ENCODE data around the gene MECP2. TPM values are rescaled to one million over a fixed set of nuclear protein-coding genes. Genes with fewer than 3 reads are reported as not detected.

Gene MECP2
- total and polyA plus RNA-seq, 2 experiments from 2014 or later, result 18.1 to 19.4 TPM

GRCh38 chrX:154063234-154063633 is 34.3 kb downstream of the MECP2 start:
- no peak for DNase-seq (ENCODE audit: low spot score)
- no peaks in the 10 kb centered on the region for H3K9me3 ChIP-seq (ENCODE audit: low read depth)
- peaks cover 54% of the 10 kb centered on the region for H4K20me1 ChIP-seq (ENCODE audit: insufficient read depth, poor library complexity, severe bottlenecking)
- no peaks in the 10 kb centered on the region for H3K27me3 ChIP-seq
- H3K4me3 ChIP-seq, result no peak overlapping the region
- peaks cover 86% of the 10 kb centered on the region for H3K79me2 ChIP-seq
- WGBS (ENCODE audit: low lambda C conversion rate, missing lambda C conversion rate), result 80% methylated on average over 4 of the region's 4 CpGs
- no peaks in the 10 kb centered on the region for H3K4me1 ChIP-seq (ENCODE audit: insufficient read depth)
- no peak overlapping the region for H3K27ac ChIP-seq
- no peak for TF ChIP-seq EZH2phosphoT487 (IDR thresholded peaks at IDR 0.05; ENCODE audit: low read depth, severe bottlenecking, unreplicated experiment)
- TF ChIP-seq EZH2 (IDR thresholded peaks at IDR 0.05; ENCODE audit: borderline replicate concordance), result no peak
- no peak for TF ChIP-seq CTCF (IDR thresholded peaks at IDR 0.05; ENCODE audit: poor library complexity)
- H3K4me2 ChIP-seq, result no peak overlapping the region
- H3K36me3 ChIP-seq (replicated peaks; ENCODE audit: insufficient read depth, low read depth), result no peaks in the 10 kb centered on the region
- no peak overlapping the region for H2AFZ ChIP-seq
- no peaks in the 10 kb centered on the region for H3K9me2 ChIP-seq (replicated peaks; ENCODE audit: insufficient read depth)

- Histone ChIP-seq H3K36me3 (replicated peaks; ENCODE audit: insufficient read depth, low read depth) (no peaks in the 10 kb centered on the region), H3K27ac (no peak overlapping the region), H3K4me2 (no peak overlapping the region), H2AFZ (no peak overlapping the region), H3K9me3 (ENCODE audit: low read depth) (no peaks in the 10 kb centered on the region), H3K4me1 (ENCODE audit: insufficient read depth) (no peaks in the 10 kb centered on the region), H3K4me3 (no peak overlapping the region), H3K79me2 (peaks cover 83% of the 10 kb centered on the region), H3K27me3 (no peaks in the 10 kb centered on the region), H3K9me2 (replicated peaks; ENCODE audit: insufficient read depth) (no peaks in the 10 kb centered on the region), H4K20me1 (ENCODE audit: insufficient read depth, poor library complexity, severe bottlenecking) (peaks cover 50% of the 10 kb centered on the region)
- TF ChIP-seq CTCF (IDR thresholded peaks at IDR 0.05; ENCODE audit: poor library complexity) (no peak), EZH2 (IDR thresholded peaks at IDR 0.05; ENCODE audit: borderline replicate concordance) (no peak), EZH2phosphoT487 (IDR thresholded peaks at IDR 0.05; ENCODE audit: low read depth, severe bottlenecking, unreplicated experiment) (no peak)
- 80% methylated on average over 8 of the region's 8 CpGs for WGBS (ENCODE audit: low lambda C conversion rate, missing lambda C conversion rate)
- DNase-seq (ENCODE audit: low spot score), result no peak
These were observed 35.7 kb downstream of the MECP2 start for GRCh38 chrX:154061801-154062200.

GRCh38 chrX:154059729-154060245 is 37.7 kb downstream of the MECP2 start:
- Histone ChIP-seq H4K20me1 (ENCODE audit: insufficient read depth, poor library complexity, severe bottlenecking) (peaks cover 50% of the 10 kb centered on the region), H2AFZ (no peak overlapping the region), H3K27ac (peak overlapping the region; percentile 34), H3K79me2 (peaks cover 77% of the 10 kb centered on the region), H3K4me2 (no peak overlapping the region), H3K4me1 (ENCODE audit: insufficient read depth) (no peaks in the 10 kb centered on the region), H3K27me3 (no peaks in the 10 kb centered on the region), H3K9me3 (ENCODE audit: low read depth) (no peaks in the 10 kb centered on the region), H3K9me2 (replicated peaks; ENCODE audit: insufficient read depth) (no peaks in the 10 kb centered on the region), H3K4me3 (no peak overlapping the region), H3K36me3 (replicated peaks; ENCODE audit: insufficient read depth, low read depth) (no peaks in the 10 kb centered on the region)
- DNase-seq (ENCODE audit: low spot score), result no peak
- WGBS (ENCODE audit: low lambda C conversion rate, missing lambda C conversion rate), result 77% methylated on average over 5 of the region's 5 CpGs
- TF ChIP-seq EZH2phosphoT487 (IDR thresholded peaks at IDR 0.05; ENCODE audit: low read depth, severe bottlenecking, unreplicated experiment) (no peak), CTCF (IDR thresholded peaks at IDR 0.05; ENCODE audit: poor library complexity) (no peak), EZH2 (IDR thresholded peaks at IDR 0.05; ENCODE audit: borderline replicate concordance) (no peak)

All from hepatocyte (in vitro differentiated cells).